ENCODE data around the gene UQCC2. TPM values are rescaled to one million over a fixed set of nuclear protein-coding genes. Genes with fewer than 3 reads are reported as not detected.

UQCC2 gene
- total RNA-seq, 2 donors from 2014 or later = 45.0 to 81.7 TPM

DNA sequence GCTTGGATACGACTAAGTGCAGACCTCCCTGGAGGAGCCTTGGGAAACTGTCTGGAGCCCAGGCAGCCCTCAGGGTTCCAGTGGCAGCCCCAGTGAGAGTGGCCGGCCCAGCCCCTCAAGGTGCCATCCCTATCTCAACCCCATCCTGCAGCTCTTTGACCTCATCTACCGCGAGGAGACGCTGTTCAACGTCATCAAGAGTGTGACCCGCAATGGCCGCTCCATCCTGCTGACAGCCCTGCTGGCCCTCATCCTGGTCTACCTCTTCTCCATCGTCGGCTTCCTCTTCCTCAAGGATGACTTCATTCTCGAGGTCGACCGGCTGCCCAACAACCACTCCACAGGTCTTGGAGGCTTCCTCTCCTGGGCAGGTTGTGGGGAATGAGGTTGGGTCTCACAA is 20.7 kb downstream of the UQCC2 start:
- TF ChIP-seq, protein P1, sequence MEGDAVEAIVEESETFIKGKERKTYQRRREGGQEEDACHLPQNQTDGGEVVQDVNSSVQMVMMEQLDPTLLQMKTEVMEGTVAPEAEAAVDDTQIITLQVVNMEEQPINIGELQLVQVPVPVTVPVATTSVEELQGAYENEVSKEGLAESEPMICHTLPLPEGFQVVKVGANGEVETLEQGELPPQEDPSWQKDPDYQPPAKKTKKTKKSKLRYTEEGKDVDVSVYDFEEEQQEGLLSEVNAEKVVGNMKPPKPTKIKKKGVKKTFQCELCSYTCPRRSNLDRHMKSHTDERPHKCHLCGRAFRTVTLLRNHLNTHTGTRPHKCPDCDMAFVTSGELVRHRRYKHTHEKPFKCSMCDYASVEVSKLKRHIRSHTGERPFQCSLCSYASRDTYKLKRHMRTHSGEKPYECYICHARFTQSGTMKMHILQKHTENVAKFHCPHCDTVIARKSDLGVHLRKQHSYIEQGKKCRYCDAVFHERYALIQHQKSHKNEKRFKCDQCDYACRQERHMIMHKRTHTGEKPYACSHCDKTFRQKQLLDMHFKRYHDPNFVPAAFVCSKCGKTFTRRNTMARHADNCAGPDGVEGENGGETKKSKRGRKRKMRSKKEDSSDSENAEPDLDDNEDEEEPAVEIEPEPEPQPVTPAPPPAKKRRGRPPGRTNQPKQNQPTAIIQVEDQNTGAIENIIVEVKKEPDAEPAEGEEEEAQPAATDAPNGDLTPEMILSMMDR (IDR thresholded peaks at IDR 0.05) = no peak
- intact Hi-C loops (cut with DNase I) = no loop called here
- no peak overlapping the region for H3K9ac ChIP-seq (ENCODE audit: low read depth in 2 of 2, low read length in 2 of 2)
- H3K4me3 ChIP-seq = no peak overlapping the region
- no peak overlapping the region for H3K27ac ChIP-seq
- H3K9me3 ChIP-seq = no peaks in the 10 kb centered on the region
- no peaks in the 10 kb centered on the region for H3K27me3 ChIP-seq
- H3K36me3 ChIP-seq = peaks cover 20% of the 10 kb centered on the region
- DNase-seq = no peak
- H3K4me1 ChIP-seq = no peaks in the 10 kb centered on the region

DNA sequence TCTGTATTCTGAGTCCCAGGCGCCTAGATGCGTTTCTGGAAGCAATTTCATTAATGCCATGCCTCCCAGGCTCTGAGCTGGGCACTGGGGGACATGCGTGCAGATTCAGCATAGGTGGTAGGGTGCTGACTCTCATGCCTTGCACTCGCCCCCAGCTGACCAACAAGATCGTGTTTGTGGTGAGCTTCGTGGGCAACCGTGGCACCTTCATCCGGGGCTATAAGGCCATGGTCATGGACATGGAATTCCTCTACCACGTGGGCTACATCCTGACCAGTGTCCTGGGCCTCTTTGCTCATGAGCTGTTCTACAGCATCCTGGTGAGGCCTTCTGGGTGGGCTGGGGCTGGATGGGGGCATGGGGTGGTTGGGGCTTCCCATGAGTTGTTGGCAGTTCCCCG is 21.6 kb downstream of the UQCC2 start:
- DNase-seq = no peak
- Histone ChIP-seq H3K27ac (no peak overlapping the region), H3K27me3 (no peaks in the 10 kb centered on the region), H3K9ac (ENCODE audit: low read depth in 2 of 2, low read length in 2 of 2) (no peak overlapping the region), H3K9me3 (no peaks in the 10 kb centered on the region), H3K36me3 (peaks cover 13% of the 10 kb centered on the region), H3K4me1 (no peaks in the 10 kb centered on the region), H3K4me3 (no peak overlapping the region)
- TF ChIP-seq, protein P1 (IDR thresholded peaks at IDR 0.05) = no peak
- intact Hi-C loops (cut with DNase I) = no loop called here

DNA sequence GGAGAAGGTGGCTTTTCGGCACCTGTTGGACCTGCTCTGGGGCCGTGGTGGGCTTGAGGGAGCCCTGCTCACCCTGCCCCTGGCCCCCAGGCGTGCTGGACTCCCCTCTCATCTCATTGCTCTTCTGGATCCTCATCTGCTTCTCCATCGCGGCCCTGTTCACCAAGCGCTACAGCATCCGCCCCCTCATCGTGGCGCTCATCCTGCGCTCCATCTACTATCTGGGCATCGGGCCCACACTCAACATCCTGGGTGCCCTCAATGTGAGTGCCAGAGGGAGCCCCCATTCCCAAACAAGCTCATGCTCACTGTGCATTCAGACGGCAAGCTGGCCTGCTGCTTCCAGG is 22.4 kb downstream of the UQCC2 start:
- Histone ChIP-seq H3K9ac (ENCODE audit: low read depth in 2 of 2, low read length in 2 of 2) (no peak overlapping the region), H3K4me3 (no peak overlapping the region), H3K4me1 (no peaks in the 10 kb centered on the region), H3K27ac (no peak overlapping the region), H3K9me3 (no peaks in the 10 kb centered on the region), H3K36me3 (peaks cover 13% of the 10 kb centered on the region), H3K27me3 (no peaks in the 10 kb centered on the region)
- intact Hi-C loops (cut with DNase I) = no loop called here
- DNase-seq = no peak
- TF ChIP-seq, protein P1 (IDR thresholded peaks at IDR 0.05) = no peak

DNA sequence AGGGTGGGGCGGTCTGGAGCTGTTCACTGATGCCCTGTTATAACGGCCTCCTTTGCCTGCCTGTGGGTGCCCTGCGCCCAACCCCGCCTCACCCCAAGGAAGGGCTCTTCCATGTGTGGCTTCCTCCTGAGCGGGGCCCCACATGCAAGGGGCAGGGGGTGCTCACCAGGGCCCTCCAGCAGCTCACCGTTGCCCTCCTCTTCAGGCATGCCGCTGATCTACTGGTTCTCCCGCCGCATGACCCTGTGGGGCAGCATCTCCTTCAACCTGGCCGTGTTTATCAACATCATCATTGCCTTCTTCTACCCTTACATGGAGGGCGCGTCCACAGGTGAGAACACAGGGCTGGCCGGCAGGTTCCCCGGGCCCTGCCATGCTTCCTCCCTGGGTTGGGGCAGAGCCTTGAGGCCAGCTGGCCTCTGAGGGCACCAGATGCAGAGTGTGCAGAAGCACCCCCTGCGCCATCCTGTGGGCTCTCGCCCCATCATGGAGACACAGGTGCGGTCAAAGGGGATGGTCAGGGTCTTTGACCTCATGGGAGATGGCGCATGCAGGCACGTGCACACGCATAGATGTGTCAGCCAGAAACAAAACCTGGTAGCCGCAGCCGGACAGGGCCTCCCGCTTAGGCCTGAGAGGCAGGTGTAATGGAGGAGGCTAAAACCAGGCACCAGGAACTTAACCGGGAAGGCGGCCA is 22.9 kb downstream of the UQCC2 start:
- TF ChIP-seq, protein P1 (IDR thresholded peaks at IDR 0.05) = no peak
- no peak for DNase-seq
- no peak overlapping the region for H3K9ac ChIP-seq (ENCODE audit: low read depth in 2 of 2, low read length in 2 of 2)
- no peak overlapping the region for H3K27ac ChIP-seq
- no peak overlapping the region for H3K4me3 ChIP-seq
- intact Hi-C loops (cut with DNase I) = no loop called here
- H3K36me3 ChIP-seq = peaks cover 14% of the 10 kb centered on the region
- no peaks in the 10 kb centered on the region for H3K9me3 ChIP-seq
- no peaks in the 10 kb centered on the region for H3K4me1 ChIP-seq
- no peaks in the 10 kb centered on the region for H3K27me3 ChIP-seq

GRCh38 chr6:33688006-33688405 is 23.5 kb downstream of the UQCC2 start:
- intact Hi-C loops (cut with DNase I) = no loop called here
- Histone ChIP-seq H3K27ac (no peak overlapping the region), H3K4me1 (no peaks in the 10 kb centered on the region), H3K9ac (ENCODE audit: low read depth in 2 of 2, low read length in 2 of 2) (no peak overlapping the region), H3K4me3 (no peak overlapping the region), H3K9me3 (no peaks in the 10 kb centered on the region), H3K27me3 (no peaks in the 10 kb centered on the region), H3K36me3 (peaks cover 19% of the 10 kb centered on the region)
- DNase-seq = no peak
- TF ChIP-seq, protein P1 (IDR thresholded peaks at IDR 0.05) = no peak

Data from colonic mucosa (tissue), 4 donors.